ENCODE results near the gene NFIB. TPM values are rescaled to one million over a fixed set of nuclear protein-coding genes. Genes with fewer than 3 reads are reported as not detected.

Gene NFIB
- total RNA-seq, 1 donor from 2014 or later: 9.4 TPM

GRCh38 chr9:14131356-14132088 is 182.4 kb downstream of the NFIB start:
- TF ChIP-seq EZH2 (IDR thresholded peaks at IDR 0.05; ENCODE audit: insufficient read depth, low read length): no peak
- TF ChIP-seq, protein P1, sequence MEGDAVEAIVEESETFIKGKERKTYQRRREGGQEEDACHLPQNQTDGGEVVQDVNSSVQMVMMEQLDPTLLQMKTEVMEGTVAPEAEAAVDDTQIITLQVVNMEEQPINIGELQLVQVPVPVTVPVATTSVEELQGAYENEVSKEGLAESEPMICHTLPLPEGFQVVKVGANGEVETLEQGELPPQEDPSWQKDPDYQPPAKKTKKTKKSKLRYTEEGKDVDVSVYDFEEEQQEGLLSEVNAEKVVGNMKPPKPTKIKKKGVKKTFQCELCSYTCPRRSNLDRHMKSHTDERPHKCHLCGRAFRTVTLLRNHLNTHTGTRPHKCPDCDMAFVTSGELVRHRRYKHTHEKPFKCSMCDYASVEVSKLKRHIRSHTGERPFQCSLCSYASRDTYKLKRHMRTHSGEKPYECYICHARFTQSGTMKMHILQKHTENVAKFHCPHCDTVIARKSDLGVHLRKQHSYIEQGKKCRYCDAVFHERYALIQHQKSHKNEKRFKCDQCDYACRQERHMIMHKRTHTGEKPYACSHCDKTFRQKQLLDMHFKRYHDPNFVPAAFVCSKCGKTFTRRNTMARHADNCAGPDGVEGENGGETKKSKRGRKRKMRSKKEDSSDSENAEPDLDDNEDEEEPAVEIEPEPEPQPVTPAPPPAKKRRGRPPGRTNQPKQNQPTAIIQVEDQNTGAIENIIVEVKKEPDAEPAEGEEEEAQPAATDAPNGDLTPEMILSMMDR (IDR thresholded peaks at IDR 0.05; ENCODE audit: insufficient read depth, low read depth, low read length): no peak
- FAIRE-seq (peak; percentile 55), DNase-seq (ENCODE audit: low read depth) (no peak)
- H3K9ac ChIP-seq (ENCODE audit: low read length): no peak overlapping the region
- Mint-ChIP-seq H3K27me3 (ENCODE audit: low read depth, unreplicated experiment) (no peaks in the 10 kb centered on the region), H3K9me3 (ENCODE audit: unreplicated experiment) (no peaks in the 10 kb centered on the region), H3K4me3 (ENCODE audit: unreplicated experiment) (no peak overlapping the region), H3K36me3 (ENCODE audit: low read depth, unreplicated experiment) (no peaks in the 10 kb centered on the region), H3K4me1 (ENCODE audit: low read depth, unreplicated experiment) (no peaks in the 10 kb centered on the region), H3K27ac (ENCODE audit: unreplicated experiment) (no peak overlapping the region)
- no peaks in the 10 kb centered on the region for H3K27me3 ChIP-seq (ENCODE audit: insufficient read depth, low read length)
- H2AFZ ChIP-seq (ENCODE audit: low read depth, low read length): no peak overlapping the region
- no peaks in the 10 kb centered on the region for H4K20me1 ChIP-seq (ENCODE audit: insufficient read depth, low read length)
- no peaks in the 10 kb centered on the region for H3K79me2 ChIP-seq (ENCODE audit: insufficient read depth, low read length)
- H3K36me3 ChIP-seq (ENCODE audit: insufficient read depth, low read length): no peaks in the 10 kb centered on the region
- no peaks in the 10 kb centered on the region for H3K4me1 ChIP-seq (ENCODE audit: insufficient read depth, low read length)
- H3K27ac ChIP-seq (ENCODE audit: low read depth, low read length): no peak overlapping the region
- H3K9me3 ChIP-seq (ENCODE audit: insufficient read depth, low read depth, low read length): no peaks in the 10 kb centered on the region
- H3K4me2 ChIP-seq (ENCODE audit: low read length): no peak overlapping the region
- no peak overlapping the region for H3K4me3 ChIP-seq (ENCODE audit: insufficient read depth, low read depth, low read length)

DNA sequence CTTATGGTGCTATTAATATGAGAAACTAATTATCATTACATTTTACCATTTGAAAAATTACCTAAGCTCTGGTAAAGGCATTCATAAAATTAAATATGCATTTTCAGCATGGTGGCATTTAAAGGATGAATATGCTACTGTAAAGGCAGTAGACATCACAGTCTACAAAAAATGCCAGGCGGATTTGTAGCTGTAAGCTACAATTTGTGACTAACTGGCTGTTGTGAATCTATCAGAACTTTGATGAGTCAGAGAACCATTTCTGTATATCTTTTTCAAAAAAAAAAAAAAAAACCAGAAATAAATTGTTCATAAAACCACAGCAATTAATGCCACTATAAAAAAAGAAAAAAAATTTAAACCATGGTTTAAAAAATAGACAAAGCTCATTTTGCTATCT is 186.3 kb downstream of the NFIB start:
- H3K27me3 Mint-ChIP-seq (ENCODE audit: low read depth, unreplicated experiment): no peaks in the 10 kb centered on the region

More for the DNA sequence above, 186.3 kb downstream of the NFIB start:
- Mint-ChIP-seq H3K4me1 (ENCODE audit: low read depth, unreplicated experiment) (no peaks in the 10 kb centered on the region), H3K9me3 (ENCODE audit: unreplicated experiment) (no peaks in the 10 kb centered on the region), H3K4me3 (ENCODE audit: unreplicated experiment) (no peak overlapping the region), H3K27ac (ENCODE audit: unreplicated experiment) (no peak overlapping the region), H3K36me3 (ENCODE audit: low read depth, unreplicated experiment) (no peaks in the 10 kb centered on the region)
- Histone ChIP-seq H3K36me3 (ENCODE audit: insufficient read depth, low read length) (peaks cover 7% of the 10 kb centered on the region), H3K9ac (ENCODE audit: low read length) (no peak overlapping the region), H3K27me3 (ENCODE audit: insufficient read depth, low read length) (no peaks in the 10 kb centered on the region), H3K27ac (ENCODE audit: low read depth, low read length) (no peak overlapping the region), H3K4me1 (ENCODE audit: insufficient read depth, low read length) (no peaks in the 10 kb centered on the region), H4K20me1 (ENCODE audit: insufficient read depth, low read length) (no peaks in the 10 kb centered on the region), H3K9me3 (ENCODE audit: insufficient read depth, low read depth, low read length) (no peaks in the 10 kb centered on the region), H2AFZ (ENCODE audit: low read depth, low read length) (no peak overlapping the region), H3K79me2 (ENCODE audit: insufficient read depth, low read length) (no peaks in the 10 kb centered on the region), H3K4me3 (ENCODE audit: insufficient read depth, low read depth, low read length) (no peak overlapping the region), H3K4me2 (ENCODE audit: low read length) (no peak overlapping the region)
- no peak for TF ChIP-seq EZH2 (IDR thresholded peaks at IDR 0.05; ENCODE audit: insufficient read depth, low read length)
- TF ChIP-seq, protein P1 (IDR thresholded peaks at IDR 0.05; ENCODE audit: insufficient read depth, low read depth, low read length): no peak
- DNase-seq (ENCODE audit: low read depth) (peak; percentile 57), FAIRE-seq (no peak)
